Activated CD8-positive, alpha-beta memory T cell treated with anti-CD3 and anti-CD28 coated beads for 4 hours (primary cell): Measurements from ENCODE around the gene LITAFD.
"Not testable (repeated sequence)": the region's sequence is repeated elsewhere in the genome, so short reads cannot be mapped to it uniquely, and the experiment has no call there.

Experiments
- DNase-seq, 2 donors: peaks; one replicate each; pipeline ENCODE4 v3.0.0-alpha.2; 2020; ENCODE audit warnings: low read depth in 2 of 2

The LITAFD gene

GRCh38 chr16:8855972-8856371 lies 26.2 kb upstream of the LITAFD start:
- no peak for DNase-seq

DNA sequence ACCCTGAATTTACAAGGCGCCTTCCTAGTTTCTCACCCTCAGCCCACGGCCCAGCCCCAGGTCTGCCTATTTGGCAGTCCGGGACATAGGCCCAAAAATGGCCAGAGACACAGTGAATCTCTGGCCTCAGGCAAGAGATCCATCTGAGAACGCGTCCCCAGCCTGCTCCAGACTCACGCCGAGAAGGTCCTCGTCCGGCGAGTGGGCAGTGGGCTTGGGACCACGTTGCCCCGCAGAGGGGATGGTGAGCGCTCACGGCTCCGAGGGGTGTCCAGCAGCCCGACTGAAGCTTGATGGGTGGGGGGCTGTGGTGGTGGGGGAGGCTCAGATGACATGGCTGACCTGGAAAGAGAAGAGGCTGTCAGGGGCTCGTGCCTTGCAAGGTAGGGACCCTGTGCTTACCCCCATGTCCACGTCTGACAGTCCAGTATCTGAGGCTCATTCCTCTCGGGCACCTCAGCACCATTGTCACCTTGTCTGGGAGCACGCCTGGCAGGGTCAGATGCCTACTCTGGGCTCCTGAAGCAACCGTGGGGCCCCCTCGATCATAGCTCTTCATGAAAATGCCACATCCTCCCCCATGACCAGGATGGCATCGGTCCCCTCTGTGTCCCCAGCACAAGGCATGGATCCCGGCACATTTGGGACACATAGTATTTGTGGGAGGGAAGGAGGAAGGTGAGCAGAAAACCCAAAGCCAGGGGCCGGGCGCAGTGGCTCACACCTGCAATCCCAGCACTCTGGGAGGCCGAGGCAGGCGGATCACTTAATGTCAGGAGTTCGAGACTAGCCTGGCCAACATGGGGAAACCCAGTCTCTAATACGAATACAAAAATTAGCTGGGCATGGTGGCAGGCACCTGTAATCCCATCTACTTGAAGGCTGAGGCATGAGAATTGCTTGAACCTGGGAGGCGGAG lies 22.9 kb upstream of the LITAFD start:
- no peak for DNase-seq

DNA sequence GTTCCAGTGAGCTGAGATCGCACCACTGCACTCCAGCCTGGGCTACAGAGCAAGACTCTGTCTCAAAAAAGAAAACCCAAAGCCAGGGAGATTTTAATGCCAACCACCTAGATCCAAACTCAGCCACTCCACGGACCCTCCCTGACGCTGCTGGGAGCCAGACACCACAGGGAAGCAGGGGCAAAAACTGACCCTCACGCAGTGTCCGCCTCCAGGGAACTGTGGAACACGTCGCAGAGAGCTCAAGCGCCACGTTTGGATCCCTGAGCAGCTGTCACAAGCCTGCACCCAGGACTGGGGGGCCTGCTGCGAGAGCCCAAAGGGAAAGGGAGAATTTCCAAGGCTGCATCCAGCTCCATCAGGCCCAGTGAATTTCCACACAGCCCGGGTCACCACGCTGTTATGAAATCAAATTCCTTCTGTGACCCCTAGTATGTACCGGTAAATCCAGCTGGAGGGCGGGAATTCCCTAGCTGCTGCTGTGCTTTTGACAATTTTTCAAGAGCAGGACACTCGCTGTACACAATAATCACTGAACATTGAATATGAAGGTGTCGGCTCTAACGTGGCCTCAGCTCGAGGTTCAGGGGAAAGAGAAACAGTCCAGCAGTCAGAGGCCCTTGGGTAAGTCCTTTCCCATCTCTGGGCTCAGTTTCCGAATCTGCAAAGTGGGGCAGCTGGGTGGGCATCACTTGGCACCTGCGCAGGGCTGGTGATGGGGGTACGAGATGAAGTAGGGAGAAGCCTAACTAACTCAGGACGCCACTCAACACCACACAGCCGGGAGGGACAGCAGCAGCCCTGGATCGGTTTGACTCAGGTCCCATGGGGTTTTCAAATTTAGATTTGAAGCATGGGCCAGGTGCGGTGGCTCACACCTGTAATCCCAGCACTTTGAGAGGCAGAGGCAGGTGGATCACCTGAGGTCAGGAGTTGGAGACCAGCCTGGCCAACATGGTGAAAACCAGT lies 22.0 kb upstream of the LITAFD start:
- no peak for DNase-seq

- DNase-seq = no peak
These were observed 20.4 kb upstream of the LITAFD start for GRCh38 chr16:8861563-8862308.

GRCh38 chr16:8862309-8863130 lies 19.6 kb upstream of the LITAFD start:
- DNase-seq = no peak

- DNase-seq = no peak
These were observed 18.3 kb upstream of the LITAFD start for GRCh38 chr16:8863594-8864424.

- DNase-seq = no peak
These were observed 17.6 kb upstream of the LITAFD start for GRCh38 chr16:8864480-8865110.

DNA sequence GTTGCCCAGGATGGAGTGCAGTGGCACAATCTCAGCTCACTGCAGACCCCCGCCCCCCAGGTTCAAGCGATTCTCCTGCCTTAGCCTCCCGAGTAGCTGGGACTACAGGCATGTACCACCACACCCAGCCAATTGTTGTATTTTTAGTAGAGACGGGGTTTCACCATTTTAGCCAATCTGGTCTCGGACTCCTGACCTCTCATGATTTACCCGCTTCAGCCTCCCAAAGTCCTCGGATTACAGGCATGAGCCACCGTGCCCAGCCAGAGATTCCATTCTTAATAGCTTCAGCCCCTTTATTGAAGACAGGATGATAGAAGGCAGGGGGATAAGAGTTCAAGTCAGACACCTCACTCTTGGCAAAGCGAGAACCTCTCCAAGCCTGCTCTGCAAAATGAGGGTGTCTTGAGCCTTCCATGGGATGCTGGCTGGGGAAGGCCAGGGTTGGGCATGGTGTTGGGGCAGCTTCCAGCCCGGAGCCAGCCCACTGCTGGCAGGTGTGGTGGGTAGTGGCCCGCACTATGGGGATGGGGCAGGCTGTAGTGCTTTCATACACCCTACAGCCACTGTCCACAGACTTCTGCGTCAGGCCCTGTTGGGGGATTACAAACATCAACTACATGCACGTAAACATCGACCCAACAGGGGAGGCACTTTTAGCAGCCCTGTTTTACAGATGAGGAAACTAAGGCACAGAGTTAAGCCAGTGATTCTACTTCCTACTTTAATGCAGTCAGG lies 16.8 kb upstream of the LITAFD start:
- DNase-seq = no peak

- DNase-seq = no peak
These were observed 15.8 kb upstream of the LITAFD start for GRCh38 chr16:8866118-8866883.

DNA sequence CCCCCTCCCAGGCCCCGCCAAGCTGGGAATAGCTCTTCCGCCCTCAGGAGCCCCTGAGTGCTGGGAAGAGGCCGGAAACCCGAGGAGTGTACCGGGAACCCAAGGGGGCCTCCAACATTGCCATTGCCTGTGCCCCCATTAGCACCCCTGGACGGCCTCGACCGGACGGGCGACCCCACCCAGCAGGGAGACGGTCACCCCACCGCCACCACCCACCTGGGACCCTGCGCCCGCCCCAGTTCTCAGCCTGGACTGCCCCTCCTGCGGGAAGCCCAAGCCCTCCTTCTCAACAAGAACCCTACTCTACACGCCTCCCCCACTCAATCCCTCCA lies 15.3 kb upstream of the LITAFD start:
- no peak for DNase-seq

- no peak for DNase-seq
These were observed 14.8 kb upstream of the LITAFD start for GRCh38 chr16:8867216-8867931.

DNA sequence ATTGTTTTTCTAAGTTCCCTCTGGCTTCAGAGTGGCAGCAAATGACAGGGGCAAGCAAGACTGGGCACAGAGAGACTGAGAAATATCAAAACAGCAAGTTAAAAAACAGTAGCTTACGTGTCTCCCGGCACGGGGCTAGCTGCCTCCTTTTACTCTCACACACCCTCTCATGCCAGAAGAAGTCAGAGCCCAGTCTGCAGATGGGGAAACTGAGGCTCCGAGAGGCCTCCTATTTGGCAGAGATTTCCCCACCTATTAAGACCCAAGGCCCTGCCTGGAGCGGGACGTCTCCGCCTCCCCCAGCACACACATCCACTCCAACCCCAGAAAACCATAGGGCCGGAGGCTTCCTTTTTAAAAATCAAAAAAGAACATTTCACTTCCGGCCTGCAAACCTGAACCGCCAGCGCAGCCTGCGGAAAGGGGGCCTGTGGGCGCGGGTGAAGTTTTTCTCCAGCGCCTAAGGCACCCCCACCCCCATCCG lies 14.2 kb upstream of the LITAFD start:
- DNase-seq = no peak

DNA sequence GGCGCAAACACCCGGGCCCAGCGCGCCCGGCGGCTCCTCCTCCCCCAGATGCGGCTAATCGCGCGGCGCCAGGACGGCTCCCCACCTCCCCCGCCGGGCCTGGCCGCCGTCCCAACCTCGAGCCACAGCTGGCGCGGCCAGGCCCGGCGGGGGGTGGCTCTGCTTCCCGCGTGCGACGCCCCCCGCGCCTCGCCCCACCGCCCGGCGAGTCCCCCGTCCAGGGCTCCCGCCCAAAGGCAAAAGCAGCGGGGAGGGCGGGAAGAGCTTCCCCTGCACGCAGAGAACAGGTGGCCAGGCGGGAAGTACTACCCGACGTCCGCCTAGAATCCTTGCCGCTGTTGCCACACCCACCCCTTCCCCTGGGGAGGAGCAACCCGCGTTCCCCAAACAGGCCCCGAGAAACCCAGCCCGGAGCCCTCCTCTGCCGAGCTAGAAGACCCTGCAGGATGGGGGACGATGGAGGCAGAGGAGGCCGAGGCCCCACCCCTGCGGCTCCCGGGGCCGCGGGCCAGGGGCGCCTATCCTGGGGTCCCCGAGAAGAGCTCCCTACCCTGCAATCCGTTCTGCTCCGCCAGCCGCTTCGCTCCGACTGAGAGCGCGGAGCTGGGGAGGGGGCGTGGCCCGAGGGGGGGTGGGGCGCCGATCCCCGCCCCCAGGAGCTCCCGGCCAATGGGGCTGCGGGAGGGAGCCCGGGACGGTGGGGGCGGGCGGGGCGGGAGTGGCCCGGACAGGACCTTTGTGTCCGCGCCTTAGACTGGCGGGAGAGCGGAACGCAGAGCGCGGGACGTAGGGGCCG lies 13.5 kb upstream of the LITAFD start, which contains the start of gene CARHSP1:
TSS of gene CARHSP1 (minus strand) at position 591 of the 796 bp plus-strand sequence. CDS start 9,678 bp downstream, outside the sequence.
- DNase-seq = peak; percentile 49 to 62

DNA sequence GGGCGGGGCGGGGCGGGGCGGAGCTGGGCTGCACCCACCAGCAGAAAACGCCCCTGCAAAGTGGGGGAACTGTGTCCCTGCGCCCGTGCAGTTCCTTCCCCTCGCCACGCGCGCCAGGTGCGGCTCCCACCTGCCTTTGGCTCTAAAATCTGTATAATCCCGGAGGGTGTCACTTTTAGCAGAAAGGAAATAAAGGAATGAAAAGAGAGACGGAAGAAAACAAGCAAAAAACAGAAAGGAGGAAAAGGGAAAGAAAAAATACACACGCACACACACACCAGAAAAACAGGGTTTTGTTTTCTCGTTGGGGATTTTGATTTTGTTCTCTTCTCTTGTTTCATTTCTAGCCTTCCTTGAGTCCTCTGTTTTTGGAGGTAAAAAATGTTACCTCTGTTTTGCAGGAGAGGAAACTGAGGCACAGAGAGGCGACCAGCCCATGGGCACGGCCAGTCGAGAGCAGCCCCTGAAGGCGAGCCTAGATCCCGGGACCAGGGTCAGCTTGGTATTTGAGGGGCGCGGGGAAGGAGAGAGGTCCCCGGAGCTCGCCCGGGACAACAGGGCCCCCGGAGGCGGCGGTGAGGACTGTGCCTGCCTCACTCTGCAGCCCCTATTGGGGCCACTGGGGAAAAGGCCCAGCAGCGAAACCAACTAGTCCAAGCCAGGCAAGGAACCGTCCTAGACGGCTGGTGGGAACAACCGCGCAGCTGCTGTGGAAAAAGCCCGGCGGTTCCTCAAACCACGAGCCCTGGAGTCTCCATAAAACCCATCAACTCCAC lies 12.8 kb upstream of the LITAFD start:
- DNase-seq = no peak

- DNase-seq = not testable (repeated sequence)
These were observed 12.2 kb upstream of the LITAFD start for GRCh38 chr16:8869988-8870241.

DNA sequence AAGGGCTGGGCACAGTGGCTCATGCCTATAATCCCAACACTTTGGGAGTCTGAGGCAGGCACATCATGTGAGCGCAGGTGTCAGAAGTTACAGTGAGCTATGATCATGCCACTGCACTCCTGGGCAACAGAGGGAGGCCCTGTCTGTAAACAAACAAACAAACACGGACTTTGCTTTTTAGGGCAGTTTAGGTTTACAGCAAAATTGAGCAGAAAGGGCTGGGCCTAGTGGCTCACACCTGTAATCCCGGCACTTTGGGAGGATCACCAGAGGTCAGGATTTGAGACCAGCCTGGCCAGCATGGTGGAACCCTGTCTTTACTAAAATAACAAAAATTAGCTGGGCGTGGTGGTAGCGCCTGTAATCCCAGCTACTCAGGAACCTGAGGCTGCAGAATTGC lies 10.1 kb upstream of the LITAFD start:
- no peak for DNase-seq
